IMR-90 (cell line): Measurements from ENCODE around the gene LARP7. TPM values are rescaled to one million over a fixed set of nuclear protein-coding genes. Genes with fewer than 3 reads are reported as not detected.
A peak's percentile ranks its signal among the peaks of the same experiment; 100 is the strongest.

ENCODE experiments used
- ATAC-seq: fragments of 200-7000 bp; cut with Tn5 transposase; 2 replicates; pipeline ENCODE4 v1.9.1; 2020; ENCODE audit warnings: low read depth, mild to moderate bottlenecking, moderate library complexity
- BruUV-seq: library from RNA; stranded (reverse); fragments of 400-500 nt; replicated peaks from 2 replicates; lab custom pipeline; 2021; lab: Mats Ljungman, UMichigan
- CTCF ChIA-PET: fragments of 300-600 bp; formaldehyde crosslinking; extraction: SDS; loops from one replicate; lab custom pipeline; 2021; ENCODE audit warnings: antibody characterized with exemption; lab: Yijun Ruan, JAX
- POLR2A ChIA-PET: fragments of 300-600 bp; sonication (Branson Sonifier 250); formaldehyde crosslinking; loops from one replicate; lab custom pipeline; 2022; ENCODE audit warnings: antibody characterized with exemption; ENCODE audit not compliant: unreplicated experiment; lab: Charles Lee
- DNase-seq: peaks from one replicate; pipeline ENCODE4 v3.0.0; 2013
- H2AFZ ChIP-seq: replicated peaks from 2 replicates; pipeline ENCODE3; 2013; ENCODE audit warnings: low read length, mild to moderate bottlenecking; ENCODE audit not compliant: poor library complexity
- H2AK5ac ChIP-seq: 2 replicates; pipeline ENCODE4 v1.6.1; 2013; ENCODE audit warnings: low read depth, low read length, inconsistent platforms
- H2AK9ac ChIP-seq: replicated peaks from 2 replicates; pipeline ENCODE3; 2013; ENCODE audit warnings: mild to moderate bottlenecking, low read depth, low read length, moderate library complexity; ENCODE audit not compliant: poor library complexity
- H2BK120ac ChIP-seq: 2 replicates; pipeline ENCODE4 v1.6.1; 2013; ENCODE audit warnings: low read depth, low read length, inconsistent platforms
- H2BK15ac ChIP-seq: 3 replicates; pipeline ENCODE4 v1.6.1; 2013; ENCODE audit warnings: low read depth, low read length, inconsistent platforms
- H2BK20ac ChIP-seq: 2 replicates; pipeline ENCODE4 v1.6.1; 2013; ENCODE audit warnings: low read depth, mild to moderate bottlenecking, inconsistent platforms, low read length, moderate library complexity
- H2BK5ac ChIP-seq: 2 replicates; pipeline ENCODE4 v1.6.1; 2013; ENCODE audit warnings: mild to moderate bottlenecking, low read depth, low read length, inconsistent platforms; ENCODE audit not compliant: poor library complexity, severe bottlenecking
- H3K14ac ChIP-seq: replicated peaks from 2 replicates; pipeline ENCODE4 v1.6.1; 2013; ENCODE audit warnings: low read depth, low read length, inconsistent platforms
- H3K18ac ChIP-seq: 2 replicates; pipeline ENCODE4 v1.6.1; 2013; ENCODE audit warnings: low read depth, low read length, control low read depth
- H3K23ac ChIP-seq: 2 replicates; pipeline ENCODE4 v1.6.1; 2013; ENCODE audit warnings: low read depth, low read length, inconsistent platforms
- H3K27ac ChIP-seq: 2 replicates; pipeline ENCODE4 v1.5.1; 2013; ENCODE audit warnings: mild to moderate bottlenecking, control low read depth, low read length; ENCODE audit not compliant: insufficient read depth
- H3K27me3 ChIP-seq: 2 replicates; pipeline ENCODE4 v1.6.1; 2013; ENCODE audit warnings: low read length; ENCODE audit not compliant: control insufficient read depth, insufficient read depth
- H3K36me3 ChIP-seq: 2 replicates; pipeline ENCODE4 v1.6.1; 2013; ENCODE audit warnings: low read length, mixed read lengths; ENCODE audit not compliant: control insufficient read depth, insufficient read depth
- H3K4ac ChIP-seq: 2 replicates; pipeline ENCODE4 v1.6.1; 2013; ENCODE audit warnings: low read depth, low read length, inconsistent platforms
- H3K4me1 ChIP-seq: 2 replicates; pipeline ENCODE4 v1.6.1; 2013; ENCODE audit warnings: low read length, mixed read lengths; ENCODE audit not compliant: control insufficient read depth, insufficient read depth
- H3K4me2 ChIP-seq: 2 replicates; pipeline ENCODE4 v1.6.1; 2013; ENCODE audit warnings: low read depth, mild to moderate bottlenecking, control low read depth, low read length, moderate library complexity
- H3K4me3 ChIP-seq: 2 replicates; pipeline ENCODE4 v1.5.1; 2013; ENCODE audit warnings: low read depth, mild to moderate bottlenecking, control low read depth, low read length, moderate library complexity; ENCODE audit not compliant: insufficient read depth
- H3K56ac ChIP-seq: 2 replicates; pipeline ENCODE4 v1.6.1; 2013; ENCODE audit warnings: low read length, inconsistent platforms; ENCODE audit not compliant: insufficient read depth; ENCODE audit errors: extremely low read depth
- H3K79me1 ChIP-seq, 2 experiments: 2 replicates each; pipeline ENCODE4 v1.6.1; 2013; ENCODE audit warnings: low read length in 2 of 2, inconsistent platforms in 1 of 2, low read depth in 1 of 2
- H3K9ac ChIP-seq: 2 replicates; pipeline ENCODE4 v1.6.1; 2013; ENCODE audit warnings: low read depth, low read length, control low read depth
- H3K9me1 ChIP-seq: 2 replicates; pipeline ENCODE4 v1.6.1; 2013; ENCODE audit warnings: low read length, inconsistent platforms; ENCODE audit not compliant: insufficient read depth
- H3K9me3 ChIP-seq: 2 replicates; pipeline ENCODE4 v1.6.1; 2013; ENCODE audit warnings: low read length; ENCODE audit not compliant: control insufficient read depth, insufficient read depth
- H4K20me1 ChIP-seq: 2 replicates; pipeline ENCODE4 v1.6.1; 2013; ENCODE audit warnings: low read length, inconsistent platforms; ENCODE audit not compliant: insufficient read depth
- H4K5ac ChIP-seq: 2 replicates; pipeline ENCODE4 v1.6.1; 2013; ENCODE audit warnings: mild to moderate bottlenecking, low read depth, low read length, control low read depth
- H4K8ac ChIP-seq, 2 experiments: 2 replicates each; pipeline ENCODE4 v1.6.1; 2013; ENCODE audit warnings: low read depth in 2 of 2, low read length in 2 of 2, control low read depth in 1 of 2, inconsistent platforms in 1 of 2
- H4K91ac ChIP-seq: 2 replicates; pipeline ENCODE4 v1.6.1; 2013; ENCODE audit warnings: low read depth, low read length, inconsistent platforms; ENCODE audit not compliant: insufficient read depth
- BHLHE40 ChIP-seq: fragments of 150-350 bp; IDR thresholded peaks from 2 replicates; pipeline ENCODE4 v1.6.1; 2016; ENCODE audit warnings: mild to moderate bottlenecking, low read depth, low read length
- CEBPB ChIP-seq: IDR thresholded peaks from 2 replicates; pipeline ENCODE4 v1.6.1; 2012; ENCODE audit warnings: low read depth, low read length, improper control_type of control experiment
- CHD1 ChIP-seq: IDR thresholded peaks from 2 replicates; pipeline ENCODE4 v1.6.1; 2012; ENCODE audit warnings: low read depth, low read length, improper control_type of control experiment
- FOS ChIP-seq: fragments of 150-350 bp; IDR thresholded peaks from 2 replicates; pipeline ENCODE4 v1.6.1; 2016; ENCODE audit warnings: low read depth, low read length
- MAFK ChIP-seq: IDR thresholded peaks from 2 replicates; pipeline ENCODE4 v1.6.1; 2012; ENCODE audit warnings: low read depth, low read length, improper control_type of control experiment
- MXI1 ChIP-seq: IDR thresholded peaks from 2 replicates; pipeline ENCODE4 v1.6.1; 2012; ENCODE audit warnings: low read depth, mild to moderate bottlenecking, low read length, moderate library complexity, borderline replicate concordance
- NFE2L2 ChIP-seq: fragments of 150-350 bp; IDR thresholded peaks from 2 replicates; pipeline ENCODE4 v1.6.1; 2016; ENCODE audit warnings: low read depth, mild to moderate bottlenecking, low read length
- POLR2A ChIP-seq: IDR thresholded peaks from 2 replicates; pipeline ENCODE4 v1.6.1; 2012; ENCODE audit warnings: mild to moderate bottlenecking, low read depth, low read length
- RCOR1 ChIP-seq: IDR thresholded peaks from 2 replicates; pipeline ENCODE4 v1.6.1; 2012; ENCODE audit warnings: mild to moderate bottlenecking, low read length, improper control_type of control experiment; ENCODE audit not compliant: insufficient replicate concordance
- RFX5 ChIP-seq: IDR thresholded peaks from 2 replicates; pipeline ENCODE4 v1.8.0; 2012; ENCODE audit warnings: low read depth, mild to moderate bottlenecking, low read length, moderate library complexity
- SMC3 ChIP-seq: fragments of 150-350 bp; IDR thresholded peaks from 2 replicates; pipeline ENCODE4 v1.6.1; 2016; ENCODE audit warnings: low read depth, mild to moderate bottlenecking, antibody characterized with exemption, low read length, moderate library complexity
- USF2 ChIP-seq: fragments of 150-350 bp; IDR thresholded peaks from 2 replicates; pipeline ENCODE4 v1.6.1; 2017; ENCODE audit warnings: mild to moderate bottlenecking, antibody characterized with exemption, low read length, low read depth
- WGBS, 2 experiments: methylation state at CpG; one replicate each; pipeline versions ENCODE4 v1.1.5 to v1.1.7; 2013; ENCODE audit warnings: missing lambda C conversion rate in 2 of 2; ENCODE audit not compliant: insufficient read length in 1 of 2; ENCODE audit errors: extremely low coverage in 2 of 2; 5-methylcytosine and 5-hydroxymethylcytosine counted together
- dilution Hi-C: fragments of 300-500 bp; cut with HindIII; formaldehyde crosslinking; loops from one replicate; pipeline ENCODE4 v1.14.3; 2018; ENCODE audit warnings: low sequenced_read_pairs; ENCODE audit not compliant: unreplicated experiment
- in situ Hi-C: fragments of 300-500 bp; cut with MboI; formaldehyde crosslinking; loops from 3 replicates; pipeline ENCODE4 v1.14.3; 2019; ENCODE audit warnings: low sequenced_read_pairs, inconsistent platforms, mixed read lengths
- intact Hi-C: fragments of 100-400 bp; cut with micrococcal nuclease; formaldehyde crosslinking; loops from 2 replicates; pipeline ENCODE4 v1.10.0; 2022
- polyA plus RNA-seq, 3 experiments: library from polyadenylated mRNA; depleted of rRNA; stranded (reverse); fragments of >200 nt; gene quantifications; 2 replicates each; pipeline ENCODE4 v1.2.3, GENCODE V29; 2012; ENCODE audit warnings: low replicate concordance in 1 of 3
- total RNA-seq: library from RNA; depleted of rRNA; stranded (reverse); fragments of >200 nt; gene quantifications from 2 replicates; pipeline ENCODE4 v1.2.3, GENCODE V29; 2012
- TF ChIP-seq, protein P1 (sequence below): fragments of 150-350 bp; IDR thresholded peaks from 2 replicates; pipeline ENCODE4 v1.6.1; 2016; ENCODE audit warnings: low read depth, mild to moderate bottlenecking, low read length, moderate library complexity, borderline replicate concordance
- TF ChIP-seq, protein P2 (sequence below): conservative IDR thresholded peaks from 2 replicates; pipeline ENCODE4 v1.5.1; 2012; ENCODE audit warnings: mild to moderate bottlenecking, low read depth, low read length, improper control_type of control experiment

The LARP7 gene
- total and polyA plus RNA-seq, 2 of the 4 experiments (the other 2 are of a cell fraction): 5.9 to 15.3 TPM

DNA sequence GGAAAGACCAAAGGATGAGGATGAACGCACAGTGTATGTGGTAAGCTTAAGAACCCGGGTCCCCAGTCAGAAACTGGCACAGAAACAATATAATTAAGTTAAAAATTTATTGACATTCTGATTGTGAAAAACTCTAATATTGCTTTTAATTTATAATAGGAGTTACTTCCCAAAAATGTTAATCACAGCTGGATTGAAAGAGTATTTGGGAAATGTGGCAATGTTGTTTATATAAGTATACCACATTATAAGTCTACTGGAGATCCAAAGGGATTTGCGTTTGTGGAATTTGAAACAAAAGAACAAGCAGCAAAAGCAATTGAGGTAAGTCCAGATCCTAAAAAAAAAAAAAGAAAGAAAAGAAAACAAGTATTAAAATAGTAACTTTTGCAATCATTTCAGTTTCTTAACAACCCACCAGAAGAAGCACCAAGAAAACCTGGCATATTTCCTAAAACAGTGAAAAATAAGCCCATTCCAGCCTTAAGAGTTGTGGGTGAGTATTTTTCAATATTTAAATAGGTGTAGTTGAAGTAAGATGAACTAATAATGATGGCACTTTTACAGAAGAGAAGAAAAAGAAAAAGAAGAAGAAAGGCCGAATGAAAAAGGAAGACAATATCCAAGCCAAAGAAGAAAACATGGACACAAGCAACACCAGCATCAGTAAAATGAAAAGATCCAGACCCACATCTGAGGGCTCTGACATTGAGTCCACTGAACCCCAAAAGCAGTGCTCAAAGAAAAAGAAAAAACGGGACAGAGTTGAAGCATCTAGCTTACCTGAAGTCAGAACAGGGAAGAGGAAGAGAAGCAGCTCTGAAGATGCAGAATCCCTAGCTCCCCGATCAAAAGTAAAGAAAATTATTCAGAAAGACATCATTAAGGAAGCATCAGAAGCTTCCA lies 9.9 kb downstream of the LARP7 start:
- Histone ChIP-seq H3K9ac (no peak overlapping the region), H2BK15ac (no peak overlapping the region), H4K91ac (no peak overlapping the region), H3K9me1 (no peaks in the 10 kb centered on the region), H4K5ac (no peak overlapping the region), H3K23ac (no peak overlapping the region), H3K4me2 (no peak overlapping the region), H2AK5ac (no peak overlapping the region), H2AFZ (no peak overlapping the region), H3K56ac (no peak overlapping the region), H4K20me1 (no peaks in the 10 kb centered on the region), H2AK9ac (no peak overlapping the region), H3K9me3 (no peaks in the 10 kb centered on the region), H3K4me3 (no peak overlapping the region), H3K27me3 (no peaks in the 10 kb centered on the region), H2BK20ac (no peak overlapping the region), H3K27ac (no peak overlapping the region), H4K8ac (no peak overlapping the region), H2BK120ac (no peak overlapping the region), H3K4ac (no peak overlapping the region), H3K14ac (no peak overlapping the region), H3K79me1 (peaks cover 7 to 8% of the 10 kb centered on the region in 2 experiments), H3K18ac (no peak overlapping the region), H3K4me1 (no peaks in the 10 kb centered on the region), H3K36me3 (peaks cover 18% of the 10 kb centered on the region), H2BK5ac (no peak overlapping the region)
- no CpG with 5 or more reads among the region's 6 CpGs for whole genome bisulfite sequencing, 2 experiments
- in situ Hi-C loops (loop anchor here (25.0 kb wide), 1 partner anchor 290 kb away; no protein-coding TSS in a partner anchor), intact Hi-C loops (no loop called here), dilution Hi-C loops (no loop called here)
- ATAC-seq: no peak
- DNase-seq: no peak
- ChIA-PET POLR2A (no interaction called here), CTCF (interaction anchor here (0.9 kb wide), 1 partner anchor 9 kb away, joined by 3 read pairs; no protein-coding TSS in a partner anchor)
- TSS peak; percentile 99 for BruUV-seq
- no peak for TF ChIP-seq USF2
- TF ChIP-seq CEBPB: no peak
- TF ChIP-seq BHLHE40: no peak
- TF ChIP-seq, protein P1, sequence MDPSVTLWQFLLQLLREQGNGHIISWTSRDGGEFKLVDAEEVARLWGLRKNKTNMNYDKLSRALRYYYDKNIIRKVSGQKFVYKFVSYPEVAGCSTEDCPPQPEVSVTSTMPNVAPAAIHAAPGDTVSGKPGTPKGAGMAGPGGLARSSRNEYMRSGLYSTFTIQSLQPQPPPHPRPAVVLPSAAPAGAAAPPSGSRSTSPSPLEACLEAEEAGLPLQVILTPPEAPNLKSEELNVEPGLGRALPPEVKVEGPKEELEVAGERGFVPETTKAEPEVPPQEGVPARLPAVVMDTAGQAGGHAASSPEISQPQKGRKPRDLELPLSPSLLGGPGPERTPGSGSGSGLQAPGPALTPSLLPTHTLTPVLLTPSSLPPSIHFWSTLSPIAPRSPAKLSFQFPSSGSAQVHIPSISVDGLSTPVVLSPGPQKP: no peak
- TF ChIP-seq MXI1: no peak
- TF ChIP-seq RCOR1: no peak
- no peak for TF ChIP-seq SMC3
- no peak for TF ChIP-seq CHD1
- TF ChIP-seq NFE2L2: no peak
- TF ChIP-seq RFX5: no peak
- no peak for TF ChIP-seq FOS
- TF ChIP-seq, protein P2, sequence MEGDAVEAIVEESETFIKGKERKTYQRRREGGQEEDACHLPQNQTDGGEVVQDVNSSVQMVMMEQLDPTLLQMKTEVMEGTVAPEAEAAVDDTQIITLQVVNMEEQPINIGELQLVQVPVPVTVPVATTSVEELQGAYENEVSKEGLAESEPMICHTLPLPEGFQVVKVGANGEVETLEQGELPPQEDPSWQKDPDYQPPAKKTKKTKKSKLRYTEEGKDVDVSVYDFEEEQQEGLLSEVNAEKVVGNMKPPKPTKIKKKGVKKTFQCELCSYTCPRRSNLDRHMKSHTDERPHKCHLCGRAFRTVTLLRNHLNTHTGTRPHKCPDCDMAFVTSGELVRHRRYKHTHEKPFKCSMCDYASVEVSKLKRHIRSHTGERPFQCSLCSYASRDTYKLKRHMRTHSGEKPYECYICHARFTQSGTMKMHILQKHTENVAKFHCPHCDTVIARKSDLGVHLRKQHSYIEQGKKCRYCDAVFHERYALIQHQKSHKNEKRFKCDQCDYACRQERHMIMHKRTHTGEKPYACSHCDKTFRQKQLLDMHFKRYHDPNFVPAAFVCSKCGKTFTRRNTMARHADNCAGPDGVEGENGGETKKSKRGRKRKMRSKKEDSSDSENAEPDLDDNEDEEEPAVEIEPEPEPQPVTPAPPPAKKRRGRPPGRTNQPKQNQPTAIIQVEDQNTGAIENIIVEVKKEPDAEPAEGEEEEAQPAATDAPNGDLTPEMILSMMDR: no peak
- TF ChIP-seq MAFK: no peak
- no peak for TF ChIP-seq POLR2A
